ENCODE data around the gene MIOS. TPM values are rescaled to one million over a fixed set of nuclear protein-coding genes. Genes with fewer than 3 reads are reported as not detected.

The MIOS gene
- 25.8 TPM for total RNA-seq (2021; ENCODE audit: unreplicated experiment)
- polyA plus RNA-seq (2012): 8.8 and 12.4 TPM in 2 replicates
- percentile 85 among the genes with signal in this experiment for Bru-seq, nascent RNA
- percentile 68 among the genes with signal in this experiment for BruChase-seq, experiment 1, labeled RNA remaining after a 6-hour chase
- BruChase-seq, experiment 2, labeled RNA remaining after a 2-hour chase: percentile 84 among the genes with signal in this experiment
- long read RNA-seq, transcript MIOS-202 (12 exons, 3,095 nt): major isoform, 11 of 66 reads
- long read RNA-seq, partial matches to known transcripts: 15 of 66 reads
- long read RNA-seq, other reads (novel, unspliced or antisense): 37 of 66 reads

- intact Hi-C loops (cut with micrococcal nuclease): no loop called here
- Histone ChIP-seq H3K9ac (ENCODE audit: low read length) (peak within 1 kb of the TSS; percentile 90), H4K20me1 (ENCODE audit: insufficient read depth) (no peaks in the 10 kb centered on the region), H3K4me2 (ENCODE audit: low read length) (peak within 1 kb of the TSS; percentile 94), H3K79me2 (ENCODE audit: insufficient read depth, low read length) (peaks cover 48% of the 10 kb centered on the region), H3K4me1 (ENCODE audit: control insufficient read depth in 1 of 2, insufficient read depth in 2 of 2, low read length in 2 of 2) (peaks cover 25 to 44% of the 10 kb centered on the region in 2 experiments), H3K27me3 (ENCODE audit: insufficient read depth, low read length) (no peaks in the 10 kb centered on the region), H2AFZ (ENCODE audit: low read depth, low read length, poor library complexity, severe bottlenecking) (peak within 1 kb of the TSS; percentile 95), H3K9me2 (ENCODE audit: insufficient read depth) (no peaks in the 10 kb centered on the region), H3K4me3 (replicated peaks in 1 of 2; ENCODE audit: low read depth in 1 of 2, low read length in 2 of 2) (peak within 1 kb of the TSS; percentile 77 to 92), H3K36me3 (ENCODE audit: control insufficient read depth in 1 of 2, insufficient read depth in 2 of 2, low read length in 2 of 2) (0 out of 4 replicates have a peak, but pooled peaks cover 0 to 9% of the 10 kb centered on the region in 2 experiments), H3K9me3 (ENCODE audit: control insufficient read depth in 1 of 2, insufficient read depth in 1 of 2, low read depth in 1 of 2, low read length in 2 of 2) (no peaks in the 10 kb centered on the region), H3K27ac (ENCODE audit: low read depth, low read length) (peak within 1 kb of the TSS; percentile 81)
- ChIA-PET CTCF (no interaction called here), POLR2A (no interaction called here), RAD21 (ENCODE audit: low non-redundant PET in 1 of 2, low total read pairs in 2 of 2, uncharacterized antibody in 2 of 2, unreplicated experiment in 2 of 2) (no interaction called here)
- no TSS peak for BruUV-seq (replicated peaks)
- ATAC-seq (peak; percentile 90), DNase-seq (ENCODE audit: low read depth, low spot score) (peak; percentile 67)
- TF ChIP-seq JUND (IDR thresholded peaks at IDR 0.05) (peak; percentile 29; the same call in 1 of the 2 replicates), RAD21 (IDR thresholded peaks at IDR 0.05; ENCODE audit: low read depth) (no peak), CTCF (IDR thresholded peaks at IDR 0.05 in 2 of 3, conservative IDR thresholded peaks at IDR 0.05 in 1 of 3; ENCODE audit: borderline replicate concordance in 1 of 3, insufficient read depth in 1 of 3, low read depth in 2 of 3, low read length in 2 of 3) (no peak), FOSL1 (IDR thresholded peaks at IDR 0.05; ENCODE audit: low read depth) (peak; percentile 23; the same call in 1 of the 2 replicates), ZBTB33 (IDR thresholded peaks at IDR 0.05; ENCODE audit: extremely low read depth, insufficient replicate concordance, low read length) (no peak), CBX3 (IDR thresholded peaks at IDR 0.05; ENCODE audit: low read depth) (0 out of 2 replicates have a peak, but pooled peaks have one; percentile 39), CEBPB (IDR thresholded peaks at IDR 0.05; ENCODE audit: low read depth) (no peak), EZH2phosphoT487 (IDR thresholded peaks at IDR 0.05; ENCODE audit: borderline replicate concordance) (no peak), ZFX (IDR thresholded peaks at IDR 0.05) (peak; percentile 92), REST (IDR thresholded peaks at IDR 0.05; ENCODE audit: low read depth) (no peak), POLR2AphosphoS5 (IDR thresholded peaks at IDR 0.05; ENCODE audit: low read depth, low read length) (peak; percentile 85), ATF3 (IDR thresholded peaks at IDR 0.05) (no peak), SP1 (IDR thresholded peaks at IDR 0.05; ENCODE audit: low read depth) (peak; percentile 33; the same call in 1 of the 2 replicates), EGR1 (IDR thresholded peaks at IDR 0.05; ENCODE audit: low read depth) (0 out of 2 replicates have a peak, but pooled peaks have one; percentile 16), SIN3A (IDR thresholded peaks at IDR 0.05; ENCODE audit: low read depth) (peak; percentile 46; the same call in 1 of the 2 replicates), POLR2A (IDR thresholded peaks at IDR 0.05; ENCODE audit: borderline replicate concordance, extremely low read depth, insufficient read depth, insufficient read length) (peak; percentile 52), EZH2 (IDR thresholded peaks at IDR 0.05) (no peak)
These were observed at the start of gene MIOS for GRCh38 chr7:7566651-7567611. TSS of gene MIOS (plus strand) at chr7:7566884. CDS start at chr7:7572476, 5,592 bp downstream.
